Transverse colon (tissue), 1 donor: ENCODE measurements around the gene FCER2.

Experiments used
- EP300 ChIP-seq: sonication (generic); formaldehyde crosslinking; IDR thresholded peaks from one replicate; pipeline ENCODE4 v1.6.1; 2017; ENCODE audit warnings: antibody characterized with exemption, low read depth
- POLR2A ChIP-seq: fragments of 450-650 bp; IDR thresholded peaks from one replicate; pipeline ENCODE4 v1.6.1; 2016; ENCODE audit warnings: antibody characterized with exemption, mild to moderate bottlenecking, moderate library complexity

GRCh38 chr19:7751157-7751783 lies 49.3 kb upstream of the FCER2 start:
- TF ChIP-seq EP300 (no peak), POLR2A (no peak)
